ENCODE results near the gene PRPSAP1. TPM values are rescaled to one million over a fixed set of nuclear protein-coding genes. Genes with fewer than 3 reads are reported as not detected.

The PRPSAP1 gene

DNA sequence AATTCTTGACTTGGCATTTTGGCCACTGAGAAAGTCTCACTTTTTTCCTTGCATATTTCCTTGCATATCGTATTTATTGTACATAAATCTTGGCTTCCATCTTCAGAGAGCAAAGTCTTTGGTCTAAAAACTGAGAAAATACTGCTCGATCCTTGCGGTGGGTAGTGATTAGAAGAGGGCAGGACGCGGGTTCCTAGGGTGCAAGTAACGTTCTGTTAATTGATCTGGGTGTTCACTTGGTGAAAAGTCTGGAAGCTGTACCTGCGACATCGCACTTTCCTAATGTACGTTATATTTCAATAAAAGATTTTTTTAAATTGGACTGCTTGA lies 89.3 kb downstream of the PRPSAP1 start:
- Histone ChIP-seq H3K36me3 (ENCODE audit: insufficient read depth, low read length) (peaks cover 8% of the 10 kb centered on the region), H3K9me3 (replicated peaks; ENCODE audit: low read length) (no peaks in the 10 kb centered on the region), H3K4me1 (ENCODE audit: control insufficient read depth, insufficient read depth, low read length) (peaks cover 41% of the 10 kb centered on the region), H3K9ac (ENCODE audit: low read depth, low read length) (peak overlapping the region; percentile 78), H3K4me2 (ENCODE audit: low read length) (peak overlapping the region; percentile 83), H3K4me3 (ENCODE audit: low read length) (peak overlapping the region; percentile 62), H3K27me3 (ENCODE audit: control insufficient read depth, insufficient read depth, low read length) (no peaks in the 10 kb centered on the region)

GRCh38 chr17:76263896-76264295 lies 89.8 kb downstream of the PRPSAP1 start:
- Histone ChIP-seq H3K9ac (ENCODE audit: low read depth, low read length) (peak overlapping the region; percentile 78), H3K4me3 (ENCODE audit: low read length) (no peak overlapping the region), H3K4me1 (ENCODE audit: control insufficient read depth, insufficient read depth, low read length) (peaks cover 41% of the 10 kb centered on the region)

GRCh38 chr17:76262732-76263344 lies 90.9 kb downstream of the PRPSAP1 start:
- Histone ChIP-seq H3K4me1 (ENCODE audit: control insufficient read depth, insufficient read depth, low read length) (peaks cover 33% of the 10 kb centered on the region), H3K9ac (ENCODE audit: low read depth, low read length) (no peak overlapping the region), H3K9me3 (replicated peaks; ENCODE audit: low read length) (no peaks in the 10 kb centered on the region), H3K4me3 (ENCODE audit: low read length) (no peak overlapping the region), H3K27me3 (ENCODE audit: control insufficient read depth, insufficient read depth, low read length) (no peaks in the 10 kb centered on the region), H3K36me3 (ENCODE audit: insufficient read depth, low read length) (peaks cover 1% of the 10 kb centered on the region), H3K4me2 (ENCODE audit: low read length) (no peak overlapping the region)

More at GRCh38 chr17:76263896-76264295, 89.8 kb downstream of the PRPSAP1 start:
- H3K4me2 ChIP-seq (ENCODE audit: low read length): peak overlapping the region; percentile 83
- no peaks in the 10 kb centered on the region for H3K9me3 ChIP-seq (replicated peaks; ENCODE audit: low read length)
- no peaks in the 10 kb centered on the region for H3K27me3 ChIP-seq (ENCODE audit: control insufficient read depth, insufficient read depth, low read length)
- peaks cover 4% of the 10 kb centered on the region for H3K36me3 ChIP-seq (ENCODE audit: insufficient read depth, low read length)

DNA sequence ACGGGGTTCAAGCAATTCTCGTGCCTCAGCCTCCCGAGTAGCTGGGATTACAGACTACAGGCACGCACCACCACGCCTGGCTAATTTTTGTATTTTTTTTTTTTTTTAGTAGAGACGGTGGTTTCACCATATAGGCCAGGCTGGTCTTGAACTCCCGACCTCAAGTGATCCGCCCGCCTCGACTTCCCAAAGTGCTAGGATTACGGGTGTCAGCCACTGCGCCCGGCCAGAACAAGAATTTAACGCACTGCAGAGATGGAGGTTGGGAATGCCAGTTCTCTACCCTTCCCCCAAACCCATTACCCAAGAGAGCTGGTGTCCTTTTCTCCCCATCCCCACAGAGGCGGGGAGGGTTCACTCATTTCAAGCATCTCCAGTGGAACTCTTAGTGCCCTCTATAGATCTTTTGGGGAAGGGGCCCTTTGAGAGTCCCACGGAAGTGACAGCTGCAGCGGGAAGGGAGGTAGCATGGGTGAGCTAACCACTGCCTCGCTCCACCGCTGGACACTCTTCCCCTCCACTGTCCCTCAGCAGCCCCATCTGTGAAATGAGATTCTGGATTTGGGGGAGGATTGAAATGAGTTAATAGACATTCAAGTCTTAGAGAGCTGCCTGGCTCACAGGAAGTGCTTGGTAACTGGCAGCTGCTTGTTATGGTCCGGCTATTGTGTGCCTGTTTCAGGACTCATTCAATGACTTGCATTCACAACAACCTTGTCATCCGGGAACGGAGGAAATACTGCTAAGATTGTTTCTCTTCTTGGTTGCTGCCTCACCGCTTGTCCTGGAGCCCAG lies 92.1 kb downstream of the PRPSAP1 start:
- no peak overlapping the region for H3K4me2 ChIP-seq (ENCODE audit: low read length)
- peaks cover 24% of the 10 kb centered on the region for H3K4me1 ChIP-seq (ENCODE audit: control insufficient read depth, insufficient read depth, low read length)
- no peaks in the 10 kb centered on the region for H3K36me3 ChIP-seq (ENCODE audit: insufficient read depth, low read length)
- H3K4me3 ChIP-seq (ENCODE audit: low read length): no peak overlapping the region
- H3K9me3 ChIP-seq (replicated peaks; ENCODE audit: low read length): no peaks in the 10 kb centered on the region
- peak overlapping the region; percentile 31 for H3K9ac ChIP-seq (ENCODE audit: low read depth, low read length)
- no peaks in the 10 kb centered on the region for H3K27me3 ChIP-seq (ENCODE audit: control insufficient read depth, insufficient read depth, low read length)

- Histone ChIP-seq H3K9me3 (replicated peaks; ENCODE audit: low read length) (no peaks in the 10 kb centered on the region), H3K27me3 (ENCODE audit: control insufficient read depth, insufficient read depth, low read length) (no peaks in the 10 kb centered on the region), H3K4me1 (ENCODE audit: control insufficient read depth, insufficient read depth, low read length) (peaks cover 21% of the 10 kb centered on the region), H3K9ac (ENCODE audit: low read depth, low read length) (no peak overlapping the region), H3K4me3 (ENCODE audit: low read length) (no peak overlapping the region), H3K36me3 (ENCODE audit: insufficient read depth, low read length) (no peaks in the 10 kb centered on the region), H3K4me2 (ENCODE audit: low read length) (no peak overlapping the region)
These were observed 93.0 kb downstream of the PRPSAP1 start for GRCh38 chr17:76260669-76261068.

DNA sequence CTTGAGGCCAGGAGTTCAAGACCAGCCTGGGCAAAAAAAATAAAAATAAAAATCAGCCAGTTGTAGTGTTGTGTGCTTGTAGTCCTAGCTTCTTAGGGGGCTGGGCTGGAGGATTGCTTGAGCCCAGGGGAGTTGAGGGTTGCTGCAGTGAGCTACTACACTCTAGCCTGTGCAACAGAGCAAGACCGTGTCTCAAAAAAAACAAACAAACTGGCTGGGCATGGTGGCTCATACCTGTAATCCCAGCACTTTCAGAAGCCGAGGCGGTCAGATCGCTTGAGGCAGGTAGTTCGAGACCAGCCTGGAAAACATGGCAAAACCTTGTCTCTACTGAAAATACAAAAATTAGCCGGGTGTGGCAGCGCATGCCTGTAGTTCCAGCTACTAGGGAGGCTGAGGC lies 93.5 kb downstream of the PRPSAP1 start:
- H3K36me3 ChIP-seq (ENCODE audit: insufficient read depth, low read length): no peaks in the 10 kb centered on the region
- H3K27me3 ChIP-seq (ENCODE audit: control insufficient read depth, insufficient read depth, low read length): no peaks in the 10 kb centered on the region
- H3K9ac ChIP-seq (ENCODE audit: low read depth, low read length): no peak overlapping the region
- H3K4me2 ChIP-seq (ENCODE audit: low read length): no peak overlapping the region
- no peaks in the 10 kb centered on the region for H3K9me3 ChIP-seq (replicated peaks; ENCODE audit: low read length)
- no peak overlapping the region for H3K4me3 ChIP-seq (ENCODE audit: low read length)
- H3K4me1 ChIP-seq (ENCODE audit: control insufficient read depth, insufficient read depth, low read length): peaks cover 21% of the 10 kb centered on the region

Small RNA genes lying within 50 kb of the gene (small RNA-seq; reads per million reads assigned to genes)
- gene RF00019: not detected
- not detected for gene RNU6-24P

All from skeletal muscle satellite cell (primary cell).